ENCODE measurements around the gene MRPS7.

MRPS7 gene

DNA sequence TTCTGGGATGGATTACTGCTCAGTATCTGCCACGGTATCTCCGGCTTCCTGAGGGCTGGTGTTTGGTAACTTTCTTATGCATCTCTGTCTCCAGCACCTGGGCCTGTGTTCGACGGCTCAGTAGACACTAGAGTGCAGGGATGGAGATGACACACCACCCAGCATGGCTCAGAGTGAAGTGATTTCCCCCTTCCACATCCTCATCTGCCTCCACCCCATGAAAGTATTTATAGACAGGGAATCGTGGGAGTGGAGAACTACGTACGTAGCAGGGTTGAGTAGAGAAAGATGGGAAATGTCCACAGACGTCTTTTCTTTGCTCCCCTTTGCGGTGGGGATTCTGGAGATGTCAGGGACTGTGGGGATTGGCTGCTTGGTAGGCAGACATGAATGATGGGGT, 39.4 kb downstream of the MRPS7 start:
- no peaks in the 10 kb centered on the region for H3K4me1 ChIP-seq (ENCODE audit: insufficient read depth, insufficient read length)
- no peak for TF ChIP-seq SUZ12 (IDR thresholded peaks at IDR 0.05; ENCODE audit: extremely low read depth, insufficient read depth, insufficient read length)
- TF ChIP-seq YY1 (IDR thresholded peaks at IDR 0.05; ENCODE audit: insufficient read depth, insufficient read length): no peak
- TF ChIP-seq ZNF274 (IDR thresholded peaks at IDR 0.05; ENCODE audit: low read depth, low read length): no peak
- no peak for DNase-seq (ENCODE audit: low read depth, low spot score)
- no peak overlapping the region for H3K4me3 ChIP-seq (ENCODE audit: insufficient read length, low read depth)
- H3K27me3 ChIP-seq (ENCODE audit: insufficient read depth, insufficient read length): no peaks in the 10 kb centered on the region
- no peak overlapping the region for H3K9ac ChIP-seq (ENCODE audit: insufficient read length, low read depth)
- no peaks in the 10 kb centered on the region for H3K36me3 ChIP-seq (ENCODE audit: insufficient read depth, insufficient read length, low read length)
- no peaks in the 10 kb centered on the region for H3K9me3 ChIP-seq (ENCODE audit: insufficient read depth, low read length)

DNA sequence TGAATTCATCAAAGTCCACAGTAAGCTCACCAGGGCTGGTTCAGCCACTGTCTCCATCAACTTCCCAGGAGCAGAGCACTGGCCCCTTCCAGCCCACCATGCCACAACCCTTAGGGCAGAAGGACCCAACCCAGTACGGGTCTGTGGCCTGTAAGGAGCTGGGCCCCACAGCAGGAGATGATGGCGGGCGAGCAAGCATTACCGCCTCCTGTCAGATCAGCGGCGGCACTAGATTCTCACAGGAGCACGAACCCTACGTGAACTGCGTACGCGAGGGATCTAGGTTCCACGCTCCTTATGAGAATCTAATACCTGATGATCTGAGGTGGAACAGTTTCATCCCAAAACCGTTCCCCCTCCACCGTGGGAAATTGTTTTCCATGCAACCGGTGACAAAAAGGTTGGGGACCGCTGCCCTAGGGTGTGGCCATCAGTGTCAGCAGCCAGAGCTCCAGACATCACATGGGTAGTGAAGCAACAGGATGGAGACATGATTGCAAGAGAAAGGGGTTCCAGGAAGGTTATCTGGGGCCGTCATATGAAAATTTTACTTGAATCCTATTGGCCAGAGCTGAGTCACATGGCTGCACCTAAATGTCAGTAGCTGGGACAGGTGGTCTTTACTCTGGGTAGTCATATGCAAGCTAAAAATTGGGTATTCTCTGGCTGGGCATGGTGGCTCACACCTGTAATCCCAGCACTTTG, 40.0 kb downstream of the MRPS7 start:
- Histone ChIP-seq H3K4me1 (ENCODE audit: insufficient read depth, insufficient read length) (no peaks in the 10 kb centered on the region), H3K9ac (ENCODE audit: insufficient read length, low read depth) (no peak overlapping the region), H3K36me3 (ENCODE audit: insufficient read depth, insufficient read length, low read length) (no peaks in the 10 kb centered on the region), H3K4me3 (ENCODE audit: insufficient read length, low read depth) (no peak overlapping the region), H3K27me3 (ENCODE audit: insufficient read depth, insufficient read length) (no peaks in the 10 kb centered on the region), H3K9me3 (ENCODE audit: insufficient read depth, low read length) (no peaks in the 10 kb centered on the region)
- no peak for DNase-seq (ENCODE audit: low read depth, low spot score)
- TF ChIP-seq YY1 (IDR thresholded peaks at IDR 0.05; ENCODE audit: insufficient read depth, insufficient read length) (no peak), ZNF274 (IDR thresholded peaks at IDR 0.05; ENCODE audit: low read depth, low read length) (no peak), SUZ12 (IDR thresholded peaks at IDR 0.05; ENCODE audit: extremely low read depth, insufficient read depth, insufficient read length) (no peak)

GRCh38 chr17:75307957-75308731, 46.5 kb downstream of the MRPS7 start:
- Histone ChIP-seq H3K27me3 (ENCODE audit: insufficient read depth, insufficient read length) (no peaks in the 10 kb centered on the region), H3K4me3 (ENCODE audit: insufficient read length, low read depth) (no peak overlapping the region), H3K9me3 (ENCODE audit: insufficient read depth, low read length) (no peaks in the 10 kb centered on the region), H3K9ac (ENCODE audit: insufficient read length, low read depth) (no peak overlapping the region), H3K36me3 (ENCODE audit: insufficient read depth, insufficient read length, low read length) (no peaks in the 10 kb centered on the region), H3K4me1 (ENCODE audit: insufficient read depth, insufficient read length) (peaks cover 6% of the 10 kb centered on the region)
- DNase-seq (ENCODE audit: low read depth, low spot score): no peak
- TF ChIP-seq YY1 (IDR thresholded peaks at IDR 0.05; ENCODE audit: insufficient read depth, insufficient read length): no peak
- no peak for TF ChIP-seq ZNF274 (IDR thresholded peaks at IDR 0.05; ENCODE audit: low read depth, low read length)
- TF ChIP-seq SUZ12 (IDR thresholded peaks at IDR 0.05; ENCODE audit: extremely low read depth, insufficient read depth, insufficient read length): no peak

DNA sequence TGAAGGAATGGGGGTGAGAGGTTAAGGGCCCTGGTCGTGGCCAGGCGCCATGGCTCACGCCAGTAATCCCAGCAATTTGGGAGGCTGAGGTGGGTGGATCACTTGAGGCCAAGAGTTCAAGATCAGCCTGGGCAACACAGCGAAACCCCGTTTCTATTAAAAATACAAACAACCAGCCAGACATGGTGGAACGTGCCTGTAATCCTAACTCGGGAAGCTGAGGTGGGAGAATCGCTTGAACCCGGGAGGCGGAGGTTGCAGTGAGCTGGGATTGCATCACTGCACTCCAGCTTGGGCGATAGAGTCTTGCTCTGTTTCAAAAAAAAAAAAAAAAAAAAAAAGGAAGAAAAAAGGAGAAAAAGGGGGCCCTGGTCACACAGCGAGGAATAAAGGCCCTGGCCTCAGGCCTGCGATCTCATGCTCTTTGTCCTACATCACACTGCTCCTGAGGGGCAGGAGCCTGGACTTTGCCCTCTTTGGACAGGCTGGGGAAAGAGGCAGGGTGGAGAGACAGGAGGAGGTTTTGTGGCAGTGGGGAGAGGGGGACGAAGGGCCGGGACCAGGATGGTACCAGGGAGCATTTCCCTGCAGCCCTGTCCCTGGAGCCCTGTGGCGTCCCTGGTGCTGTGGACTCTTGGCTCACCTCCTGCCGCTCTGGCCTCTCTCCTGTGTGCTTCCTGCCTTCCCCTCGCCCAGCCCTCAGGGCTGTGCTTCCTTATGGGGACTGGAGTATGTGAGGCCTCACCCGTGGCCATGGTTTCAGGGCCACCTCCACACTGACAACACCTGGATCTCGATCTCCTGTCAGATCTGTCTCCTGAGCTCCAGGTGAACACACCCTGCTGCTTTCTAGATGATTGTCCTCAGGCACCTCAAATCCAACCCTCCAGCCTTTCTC, 47.3 kb downstream of the MRPS7 start:
- Histone ChIP-seq H3K36me3 (ENCODE audit: insufficient read depth, insufficient read length, low read length) (no peaks in the 10 kb centered on the region), H3K9ac (ENCODE audit: insufficient read length, low read depth) (no peak overlapping the region), H3K9me3 (ENCODE audit: insufficient read depth, low read length) (no peaks in the 10 kb centered on the region), H3K4me3 (ENCODE audit: insufficient read length, low read depth) (no peak overlapping the region), H3K27me3 (ENCODE audit: insufficient read depth, insufficient read length) (no peaks in the 10 kb centered on the region), H3K4me1 (ENCODE audit: insufficient read depth, insufficient read length) (peaks cover 10% of the 10 kb centered on the region)
- no peak for TF ChIP-seq SUZ12 (IDR thresholded peaks at IDR 0.05; ENCODE audit: extremely low read depth, insufficient read depth, insufficient read length)
- no peak for DNase-seq (ENCODE audit: low read depth, low spot score)

DNA sequence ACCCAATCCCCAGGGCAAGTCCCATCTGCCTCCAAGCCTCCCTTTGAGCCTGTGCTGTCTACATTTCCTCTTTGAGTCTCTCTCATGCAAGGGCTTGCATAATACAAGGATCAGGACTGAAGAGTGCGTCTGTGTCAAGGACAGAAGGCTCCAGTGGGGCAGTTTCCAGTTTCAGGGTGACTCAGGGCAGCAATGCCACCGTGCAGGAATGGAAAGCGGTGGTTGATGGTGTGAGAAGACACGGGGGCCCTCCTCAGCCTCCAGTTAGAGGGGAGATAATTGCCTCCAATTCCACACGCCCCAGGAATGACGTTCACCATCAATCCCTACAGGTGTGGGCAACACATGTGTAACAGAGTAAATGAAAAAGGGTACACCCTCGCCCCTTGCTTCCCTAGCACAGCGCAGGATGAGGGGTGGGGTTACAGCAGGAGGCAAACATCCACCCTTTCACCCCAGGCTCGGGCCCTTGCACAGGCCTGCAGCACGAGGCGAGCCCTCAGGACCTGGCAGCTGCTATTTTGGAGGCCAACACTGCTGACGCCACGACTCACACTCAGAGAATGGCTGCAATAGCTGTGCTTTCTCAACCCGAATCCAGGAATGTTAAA, 52.4 kb downstream of the MRPS7 start:
- Histone ChIP-seq H3K27me3 (ENCODE audit: insufficient read depth, insufficient read length) (no peaks in the 10 kb centered on the region), H3K9ac (ENCODE audit: insufficient read length, low read depth) (no peak overlapping the region), H3K4me1 (ENCODE audit: insufficient read depth, insufficient read length) (peaks cover 22% of the 10 kb centered on the region), H3K36me3 (ENCODE audit: insufficient read depth, insufficient read length, low read length) (peaks cover 16% of the 10 kb centered on the region), H3K9me3 (ENCODE audit: insufficient read depth, low read length) (no peaks in the 10 kb centered on the region), H3K4me3 (ENCODE audit: insufficient read length, low read depth) (no peak overlapping the region)
- TF ChIP-seq YY1 (IDR thresholded peaks at IDR 0.05; ENCODE audit: insufficient read depth, insufficient read length): no peak
- no peak for TF ChIP-seq SUZ12 (IDR thresholded peaks at IDR 0.05; ENCODE audit: extremely low read depth, insufficient read depth, insufficient read length)
- no peak for TF ChIP-seq ZNF274 (IDR thresholded peaks at IDR 0.05; ENCODE audit: low read depth, low read length)
- no peak for DNase-seq (ENCODE audit: low read depth, low spot score)

GRCh38 chr17:75315541-75316243, 54.0 kb downstream of the MRPS7 start:
- H3K36me3 ChIP-seq (ENCODE audit: insufficient read depth, insufficient read length, low read length): peaks cover 25% of the 10 kb centered on the region
- no peak for DNase-seq (ENCODE audit: low read depth, low spot score)
- TF ChIP-seq ZNF274 (IDR thresholded peaks at IDR 0.05; ENCODE audit: low read depth, low read length): no peak
- TF ChIP-seq SUZ12 (IDR thresholded peaks at IDR 0.05; ENCODE audit: extremely low read depth, insufficient read depth, insufficient read length): no peak
- no peak for TF ChIP-seq YY1 (IDR thresholded peaks at IDR 0.05; ENCODE audit: insufficient read depth, insufficient read length)
- no peaks in the 10 kb centered on the region for H3K27me3 ChIP-seq (ENCODE audit: insufficient read depth, insufficient read length)
- H3K4me3 ChIP-seq (ENCODE audit: insufficient read length, low read depth): no peak overlapping the region
- peaks cover 17% of the 10 kb centered on the region for H3K4me1 ChIP-seq (ENCODE audit: insufficient read depth, insufficient read length)
- H3K9me3 ChIP-seq (ENCODE audit: insufficient read depth, low read length): no peaks in the 10 kb centered on the region
- H3K9ac ChIP-seq (ENCODE audit: insufficient read length, low read depth): no peak overlapping the region

All from NT2/D1 (cell line).